22Rv1 (cell line): ENCODE data around the gene PREX1.
"Not testable (repeated sequence)": the region's sequence is repeated elsewhere in the genome, so short reads cannot be mapped to it uniquely, and the experiment has no call there.

Source experiments
- H3K27ac ChIP-seq: fragments of 450-650 bp; 2 replicates; pipeline ENCODE4 v1.5.1; 2017
- CTCF ChIP-seq: fragments of 450-650 bp; IDR thresholded peaks from 2 replicates; pipeline ENCODE4 v1.5.1; 2017; ENCODE audit warnings: mild to moderate bottlenecking
- ZFX ChIP-seq: fragments of 450-650 bp; IDR thresholded peaks from 2 replicates; pipeline ENCODE4 v1.6.1; 2017; ENCODE audit warnings: antibody characterized with exemption, borderline replicate concordance

Gene PREX1

GRCh38 chr20:48827855-48828733 lies at the start of gene PREX1:
PREX1 (minus strand) TSS chr20:48827999; CDS start chr20:48827860, 139 bp downstream.
- TF ChIP-seq CTCF: no peak
- TF ChIP-seq ZFX: no peak
- no peak within 1 kb of the TSS for H3K27ac ChIP-seq

- TF ChIP-seq ZFX: no peak
- no peak for TF ChIP-seq CTCF
- H3K27ac ChIP-seq: no peak overlapping the region
Observed at GRCh38 chr20:48877304-48877703, 49.5 kb upstream of the PREX1 start.

- H3K27ac ChIP-seq: no peak overlapping the region
- TF ChIP-seq CTCF (no peak), ZFX (no peak)
Observed at GRCh38 chr20:48875914-48876240, 48.1 kb upstream of the PREX1 start.

- TF ChIP-seq CTCF (no peak), ZFX (no peak)
- no peak overlapping the region for H3K27ac ChIP-seq
Observed at GRCh38 chr20:48875233-48875913, 47.6 kb upstream of the PREX1 start.

GRCh38 chr20:48869442-48869841 lies 41.6 kb upstream of the PREX1 start:
- H3K27ac ChIP-seq: not testable (repeated sequence)

GRCh38 chr20:48866936-48867335 lies 39.1 kb upstream of the PREX1 start:
- no peak overlapping the region for H3K27ac ChIP-seq
- TF ChIP-seq CTCF: no peak
- TF ChIP-seq ZFX: no peak

- TF ChIP-seq ZFX (no peak), CTCF (no peak)
Observed at GRCh38 chr20:48864738-48865318, 37.0 kb upstream of the PREX1 start.

More at GRCh38 chr20:48864738-48865318, 37.0 kb upstream of the PREX1 start:
- H3K27ac ChIP-seq: no peak overlapping the region
